Thyroid gland (tissue), 4 donors: ENCODE results near the gene GAB4.

Experiments used
- CTCF ChIP-seq, 6 experiments: fragments of 200-600 bp in 3 of 6; fragments of 450-650 bp in 3 of 6; sonication (generic) in 3 of 6; IDR thresholded peaks; one replicate each; pipeline ENCODE4 v1.5.1; 2016 to 2019; ENCODE audit warnings: antibody characterized with exemption in 6 of 6, mild to moderate bottlenecking in 2 of 6, inconsistent platforms in 1 of 6, moderate library complexity in 1 of 6
- POLR2A ChIP-seq, 2 donors: fragments of 450-650 bp; IDR thresholded peaks; one replicate each; pipeline ENCODE4 v1.6.1; 2017; ENCODE audit warnings: antibody characterized with exemption in 2 of 2, mild to moderate bottlenecking in 2 of 2, moderate library complexity in 1 of 2

- no peak for TF ChIP-seq CTCF (IDR thresholded peaks at IDR 0.05)
- no peak for TF ChIP-seq POLR2A (IDR thresholded peaks at IDR 0.05)
These were observed 38.3 kb downstream of the GAB4 start for GRCh38 chr22:16969508-16970327.
